Osteocyte (in vitro differentiated cells): Measurements from ENCODE around the gene PSMB11. TPM values are rescaled to one million over a fixed set of nuclear protein-coding genes. Genes with fewer than 3 reads are reported as not detected.

ENCODE experiments used
- DNase-seq: peaks from one replicate; pipeline ENCODE4 v3.0.0; 2021; ENCODE audit warnings: mixed read lengths; ENCODE audit not compliant: unreplicated experiment; ENCODE audit errors: extremely low spot score
- H3K27ac Mint-ChIP-seq: one replicate; pipeline ENCODE4 v1.8.0; 2021; ENCODE audit warnings: mild to moderate bottlenecking, mixed read lengths; ENCODE audit not compliant: unreplicated experiment
- H3K27me3 Mint-ChIP-seq: one replicate; pipeline ENCODE4 v1.8.0; 2021; ENCODE audit warnings: mixed read lengths; ENCODE audit not compliant: unreplicated experiment
- H3K36me3 Mint-ChIP-seq: one replicate; pipeline ENCODE4 v1.8.0; 2021; ENCODE audit warnings: mixed read lengths; ENCODE audit not compliant: unreplicated experiment
- H3K4me1 Mint-ChIP-seq: one replicate; pipeline ENCODE4 v1.8.0; 2021; ENCODE audit warnings: mixed read lengths; ENCODE audit not compliant: unreplicated experiment
- H3K4me3 Mint-ChIP-seq: one replicate; pipeline ENCODE4 v1.8.0; 2021; ENCODE audit warnings: mild to moderate bottlenecking, moderate library complexity, mixed read lengths; ENCODE audit not compliant: unreplicated experiment
- H3K9me3 Mint-ChIP-seq: one replicate; pipeline ENCODE4 v1.8.0; 2021; ENCODE audit warnings: mixed read lengths; ENCODE audit not compliant: unreplicated experiment
- CTCF ChIP-seq: fragments of 200-600 bp; sonication (generic); IDR thresholded peaks from 2 replicates; pipeline ENCODE4 v1.5.0; 2021; ENCODE audit warnings: antibody characterized with exemption, mild to moderate bottlenecking, moderate library complexity
- total RNA-seq: library from RNA; stranded (reverse); gene quantifications from 2 replicates; pipeline ENCODE4 v1.2.1, GENCODE V29; 2021

The PSMB11 gene
- total RNA-seq, 1 donor from 2014 or later = not detected

DNA sequence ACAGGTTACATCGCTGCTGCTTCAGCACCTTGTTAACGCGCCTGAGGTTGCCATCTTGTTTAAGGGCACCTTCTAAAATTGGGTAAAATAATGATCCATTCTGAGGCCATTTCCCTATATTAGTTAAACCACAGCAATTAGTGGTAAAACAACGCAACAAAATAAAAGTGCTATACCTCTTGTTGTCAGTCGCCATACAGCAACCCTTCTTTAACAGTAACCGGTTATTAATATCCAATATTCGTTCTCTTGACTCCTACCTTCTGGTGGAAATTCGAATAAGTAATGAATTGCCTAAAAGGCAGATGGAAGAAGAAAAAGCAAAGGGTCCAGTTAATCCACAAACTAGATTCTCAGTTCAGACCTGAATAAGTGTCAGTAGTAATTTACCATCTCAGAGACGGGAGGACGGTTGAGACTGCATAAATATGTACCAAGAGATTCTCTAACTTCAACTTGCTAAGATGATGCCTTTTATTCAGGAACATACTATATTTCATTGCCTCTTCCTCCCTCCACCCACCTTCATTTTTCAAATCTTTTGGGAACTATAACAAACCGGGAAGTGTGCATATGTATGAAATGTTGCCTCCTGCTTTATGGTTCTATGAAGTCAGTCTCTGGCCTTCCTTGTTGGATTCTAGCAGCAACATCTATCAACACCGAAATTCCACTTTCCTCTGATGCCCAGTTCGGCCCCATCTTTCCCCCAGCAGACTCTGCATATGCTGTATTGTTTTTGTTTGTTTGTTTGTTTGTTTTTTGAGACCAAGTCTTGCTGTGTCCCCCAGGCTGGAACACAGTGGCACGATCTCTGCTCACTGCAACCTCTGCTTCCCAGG, 6.5 kb upstream of the PSMB11 start:
- H3K9me3 Mint-ChIP-seq = no peaks in the 10 kb centered on the region
- H3K27ac Mint-ChIP-seq = peak overlapping the region; percentile 97
- H3K36me3 Mint-ChIP-seq = peaks cover 18% of the 10 kb centered on the region
- peaks cover 25% of the 10 kb centered on the region for H3K4me1 Mint-ChIP-seq
- no peak for DNase-seq
- no peaks in the 10 kb centered on the region for H3K27me3 Mint-ChIP-seq
- H3K4me3 Mint-ChIP-seq = peak overlapping the region; percentile 93
- TF ChIP-seq CTCF = no peak

DNA sequence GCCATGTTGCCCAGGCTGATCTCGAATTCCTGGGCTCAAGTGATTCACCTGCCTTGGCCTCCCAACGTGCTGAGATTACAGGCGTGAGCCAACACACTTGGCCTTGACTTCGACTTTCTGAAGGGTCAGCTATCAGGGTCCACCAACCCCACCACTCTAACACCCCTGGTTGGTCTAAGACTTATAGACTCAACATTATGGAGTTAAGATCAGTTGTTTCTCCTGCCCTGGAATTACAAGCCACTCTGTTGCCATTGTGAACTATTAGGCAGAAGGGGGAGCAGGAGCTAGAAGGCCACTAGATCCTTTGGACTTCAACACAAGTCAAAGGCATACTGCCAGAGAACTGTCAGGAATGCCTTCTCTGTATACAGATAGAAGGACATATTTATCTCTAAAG, 1.9 kb upstream of the PSMB11 start:
- no peak overlapping the region for H3K4me3 Mint-ChIP-seq
- H3K36me3 Mint-ChIP-seq = no peaks in the 10 kb centered on the region
- H3K27ac Mint-ChIP-seq = no peak overlapping the region
- no peaks in the 10 kb centered on the region for H3K9me3 Mint-ChIP-seq
- DNase-seq = no peak
- H3K4me1 Mint-ChIP-seq = peaks cover 8% of the 10 kb centered on the region
- TF ChIP-seq CTCF = no peak
- H3K27me3 Mint-ChIP-seq = no peaks in the 10 kb centered on the region

GRCh38 chr14:23041729-23042128, 283 bp upstream of the PSMB11 start:
- TF ChIP-seq CTCF = no peak
- no peaks in the 10 kb centered on the region for H3K9me3 Mint-ChIP-seq
- H3K4me1 Mint-ChIP-seq = peaks cover 3% of the 10 kb centered on the region
- H3K27me3 Mint-ChIP-seq = no peaks in the 10 kb centered on the region
- no peak overlapping the region for H3K27ac Mint-ChIP-seq
- DNase-seq = no peak
- no peaks in the 10 kb centered on the region for H3K36me3 Mint-ChIP-seq
- no peak overlapping the region for H3K4me3 Mint-ChIP-seq

GRCh38 chr14:23043145-23043544, 1.1 kb downstream of the PSMB11 start:
- Mint-ChIP-seq H3K4me1 (peaks cover 12% of the 10 kb centered on the region), H3K9me3 (no peaks in the 10 kb centered on the region), H3K27me3 (no peaks in the 10 kb centered on the region), H3K27ac (no peak overlapping the region), H3K4me3 (no peak overlapping the region), H3K36me3 (no peaks in the 10 kb centered on the region)
- no peak for DNase-seq
- TF ChIP-seq CTCF = no peak

DNA sequence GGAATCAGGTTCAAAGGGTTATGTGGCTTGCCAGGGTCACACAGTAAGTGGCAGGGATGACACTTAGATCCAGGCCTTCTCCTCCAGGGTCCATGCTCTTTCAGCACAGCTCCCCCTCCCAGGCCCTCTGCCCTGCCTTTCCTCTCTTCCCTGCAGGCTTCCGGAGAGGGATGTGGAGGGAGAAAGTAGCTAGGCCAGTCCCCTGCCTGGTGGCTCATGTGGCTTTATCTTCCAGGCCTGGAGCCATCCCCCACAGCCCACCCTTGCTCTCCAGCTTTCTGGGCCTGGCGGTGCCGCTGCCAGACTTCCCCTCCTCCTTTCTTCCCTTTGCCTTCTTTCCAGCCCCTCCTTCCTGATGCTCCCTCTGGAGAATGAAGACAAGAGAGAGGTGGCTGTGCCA, 1.7 kb downstream of the PSMB11 start:
- Mint-ChIP-seq H3K4me3 (no peak overlapping the region), H3K4me1 (peaks cover 15% of the 10 kb centered on the region), H3K9me3 (no peaks in the 10 kb centered on the region), H3K27me3 (no peaks in the 10 kb centered on the region), H3K36me3 (no peaks in the 10 kb centered on the region), H3K27ac (no peak overlapping the region)
- no peak for TF ChIP-seq CTCF
- no peak for DNase-seq
